Breast epithelium (tissue), 3 donors: ENCODE results near the gene VAPA.

Source experiments
- POLR2A ChIP-seq: fragments of 450-650 bp; IDR thresholded peaks from one replicate; pipeline ENCODE4 v1.6.1; 2016; ENCODE audit warnings: antibody characterized with exemption, mild to moderate bottlenecking, moderate library complexity
- POLR2AphosphoS5 ChIP-seq, 3 donors: sonication (generic); formaldehyde crosslinking; IDR thresholded peaks; one replicate each; pipeline ENCODE4 v1.6.1; 2017; ENCODE audit warnings: antibody characterized with exemption in 3 of 3
- TF ChIP-seq, protein P1 (sequence below), 3 donors: fragments of 450-650 bp; IDR thresholded peaks; one replicate each; pipeline ENCODE4 v1.5.1; 2016 to 2017; ENCODE audit warnings: antibody characterized with exemption in 3 of 3, mild to moderate bottlenecking in 3 of 3, moderate library complexity in 3 of 3

DNA sequence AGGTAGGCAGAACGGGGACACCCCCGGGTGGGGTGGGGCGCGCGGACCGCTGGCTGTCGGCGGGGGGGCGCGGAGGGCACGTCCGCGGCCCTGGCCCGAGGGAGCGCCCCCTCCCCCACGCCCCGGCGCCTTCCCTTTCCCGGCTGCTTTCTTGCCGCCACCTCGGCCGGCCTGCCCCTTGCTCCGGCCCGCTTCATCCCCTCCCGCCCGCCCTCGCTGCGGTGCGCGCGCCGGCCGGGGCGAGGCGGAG lies 443 bp downstream of the VAPA start:
- TF ChIP-seq POLR2AphosphoS5 (IDR thresholded peaks at IDR 0.05) (no peak), POLR2A (no peak)
- TF ChIP-seq, protein P1, sequence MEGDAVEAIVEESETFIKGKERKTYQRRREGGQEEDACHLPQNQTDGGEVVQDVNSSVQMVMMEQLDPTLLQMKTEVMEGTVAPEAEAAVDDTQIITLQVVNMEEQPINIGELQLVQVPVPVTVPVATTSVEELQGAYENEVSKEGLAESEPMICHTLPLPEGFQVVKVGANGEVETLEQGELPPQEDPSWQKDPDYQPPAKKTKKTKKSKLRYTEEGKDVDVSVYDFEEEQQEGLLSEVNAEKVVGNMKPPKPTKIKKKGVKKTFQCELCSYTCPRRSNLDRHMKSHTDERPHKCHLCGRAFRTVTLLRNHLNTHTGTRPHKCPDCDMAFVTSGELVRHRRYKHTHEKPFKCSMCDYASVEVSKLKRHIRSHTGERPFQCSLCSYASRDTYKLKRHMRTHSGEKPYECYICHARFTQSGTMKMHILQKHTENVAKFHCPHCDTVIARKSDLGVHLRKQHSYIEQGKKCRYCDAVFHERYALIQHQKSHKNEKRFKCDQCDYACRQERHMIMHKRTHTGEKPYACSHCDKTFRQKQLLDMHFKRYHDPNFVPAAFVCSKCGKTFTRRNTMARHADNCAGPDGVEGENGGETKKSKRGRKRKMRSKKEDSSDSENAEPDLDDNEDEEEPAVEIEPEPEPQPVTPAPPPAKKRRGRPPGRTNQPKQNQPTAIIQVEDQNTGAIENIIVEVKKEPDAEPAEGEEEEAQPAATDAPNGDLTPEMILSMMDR (IDR thresholded peaks at IDR 0.05) = no peak
